ENCODE results near the gene ARL16. TPM values are rescaled to one million over a fixed set of nuclear protein-coding genes. Genes with fewer than 3 reads are reported as not detected.

Gene ARL16
- total and polyA plus RNA-seq, 2 of the 8 experiments (the other 6 are each of a cell fraction or from before 2014, with no cell fraction given): 37.0 to 60.8 TPM

DNA sequence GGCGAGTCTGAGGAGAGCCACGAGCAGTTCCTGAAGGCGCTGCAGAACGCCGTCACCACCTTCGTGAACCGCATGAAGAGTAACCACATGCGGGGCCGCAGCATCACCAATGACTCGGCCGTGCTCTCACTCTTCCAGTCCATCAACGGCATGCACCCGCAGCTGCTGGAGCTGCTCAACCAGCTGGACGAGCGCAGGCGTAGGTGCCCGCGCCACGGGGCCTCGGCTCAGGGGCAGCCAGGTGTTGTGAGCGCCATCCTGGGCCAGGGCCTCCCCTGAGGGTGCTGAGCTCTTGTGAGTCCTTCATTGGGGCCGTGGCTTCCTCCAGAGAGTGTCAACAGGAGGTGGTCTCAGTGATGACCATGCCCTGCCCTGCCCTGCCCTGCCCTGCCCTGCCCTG lies 12.2 kb upstream of the ARL16 start (continued):
- no peak for TF ChIP-seq JUN (IDR thresholded peaks at IDR 0.05; ENCODE audit: low read depth, low read length)
- TF ChIP-seq, protein P1, sequence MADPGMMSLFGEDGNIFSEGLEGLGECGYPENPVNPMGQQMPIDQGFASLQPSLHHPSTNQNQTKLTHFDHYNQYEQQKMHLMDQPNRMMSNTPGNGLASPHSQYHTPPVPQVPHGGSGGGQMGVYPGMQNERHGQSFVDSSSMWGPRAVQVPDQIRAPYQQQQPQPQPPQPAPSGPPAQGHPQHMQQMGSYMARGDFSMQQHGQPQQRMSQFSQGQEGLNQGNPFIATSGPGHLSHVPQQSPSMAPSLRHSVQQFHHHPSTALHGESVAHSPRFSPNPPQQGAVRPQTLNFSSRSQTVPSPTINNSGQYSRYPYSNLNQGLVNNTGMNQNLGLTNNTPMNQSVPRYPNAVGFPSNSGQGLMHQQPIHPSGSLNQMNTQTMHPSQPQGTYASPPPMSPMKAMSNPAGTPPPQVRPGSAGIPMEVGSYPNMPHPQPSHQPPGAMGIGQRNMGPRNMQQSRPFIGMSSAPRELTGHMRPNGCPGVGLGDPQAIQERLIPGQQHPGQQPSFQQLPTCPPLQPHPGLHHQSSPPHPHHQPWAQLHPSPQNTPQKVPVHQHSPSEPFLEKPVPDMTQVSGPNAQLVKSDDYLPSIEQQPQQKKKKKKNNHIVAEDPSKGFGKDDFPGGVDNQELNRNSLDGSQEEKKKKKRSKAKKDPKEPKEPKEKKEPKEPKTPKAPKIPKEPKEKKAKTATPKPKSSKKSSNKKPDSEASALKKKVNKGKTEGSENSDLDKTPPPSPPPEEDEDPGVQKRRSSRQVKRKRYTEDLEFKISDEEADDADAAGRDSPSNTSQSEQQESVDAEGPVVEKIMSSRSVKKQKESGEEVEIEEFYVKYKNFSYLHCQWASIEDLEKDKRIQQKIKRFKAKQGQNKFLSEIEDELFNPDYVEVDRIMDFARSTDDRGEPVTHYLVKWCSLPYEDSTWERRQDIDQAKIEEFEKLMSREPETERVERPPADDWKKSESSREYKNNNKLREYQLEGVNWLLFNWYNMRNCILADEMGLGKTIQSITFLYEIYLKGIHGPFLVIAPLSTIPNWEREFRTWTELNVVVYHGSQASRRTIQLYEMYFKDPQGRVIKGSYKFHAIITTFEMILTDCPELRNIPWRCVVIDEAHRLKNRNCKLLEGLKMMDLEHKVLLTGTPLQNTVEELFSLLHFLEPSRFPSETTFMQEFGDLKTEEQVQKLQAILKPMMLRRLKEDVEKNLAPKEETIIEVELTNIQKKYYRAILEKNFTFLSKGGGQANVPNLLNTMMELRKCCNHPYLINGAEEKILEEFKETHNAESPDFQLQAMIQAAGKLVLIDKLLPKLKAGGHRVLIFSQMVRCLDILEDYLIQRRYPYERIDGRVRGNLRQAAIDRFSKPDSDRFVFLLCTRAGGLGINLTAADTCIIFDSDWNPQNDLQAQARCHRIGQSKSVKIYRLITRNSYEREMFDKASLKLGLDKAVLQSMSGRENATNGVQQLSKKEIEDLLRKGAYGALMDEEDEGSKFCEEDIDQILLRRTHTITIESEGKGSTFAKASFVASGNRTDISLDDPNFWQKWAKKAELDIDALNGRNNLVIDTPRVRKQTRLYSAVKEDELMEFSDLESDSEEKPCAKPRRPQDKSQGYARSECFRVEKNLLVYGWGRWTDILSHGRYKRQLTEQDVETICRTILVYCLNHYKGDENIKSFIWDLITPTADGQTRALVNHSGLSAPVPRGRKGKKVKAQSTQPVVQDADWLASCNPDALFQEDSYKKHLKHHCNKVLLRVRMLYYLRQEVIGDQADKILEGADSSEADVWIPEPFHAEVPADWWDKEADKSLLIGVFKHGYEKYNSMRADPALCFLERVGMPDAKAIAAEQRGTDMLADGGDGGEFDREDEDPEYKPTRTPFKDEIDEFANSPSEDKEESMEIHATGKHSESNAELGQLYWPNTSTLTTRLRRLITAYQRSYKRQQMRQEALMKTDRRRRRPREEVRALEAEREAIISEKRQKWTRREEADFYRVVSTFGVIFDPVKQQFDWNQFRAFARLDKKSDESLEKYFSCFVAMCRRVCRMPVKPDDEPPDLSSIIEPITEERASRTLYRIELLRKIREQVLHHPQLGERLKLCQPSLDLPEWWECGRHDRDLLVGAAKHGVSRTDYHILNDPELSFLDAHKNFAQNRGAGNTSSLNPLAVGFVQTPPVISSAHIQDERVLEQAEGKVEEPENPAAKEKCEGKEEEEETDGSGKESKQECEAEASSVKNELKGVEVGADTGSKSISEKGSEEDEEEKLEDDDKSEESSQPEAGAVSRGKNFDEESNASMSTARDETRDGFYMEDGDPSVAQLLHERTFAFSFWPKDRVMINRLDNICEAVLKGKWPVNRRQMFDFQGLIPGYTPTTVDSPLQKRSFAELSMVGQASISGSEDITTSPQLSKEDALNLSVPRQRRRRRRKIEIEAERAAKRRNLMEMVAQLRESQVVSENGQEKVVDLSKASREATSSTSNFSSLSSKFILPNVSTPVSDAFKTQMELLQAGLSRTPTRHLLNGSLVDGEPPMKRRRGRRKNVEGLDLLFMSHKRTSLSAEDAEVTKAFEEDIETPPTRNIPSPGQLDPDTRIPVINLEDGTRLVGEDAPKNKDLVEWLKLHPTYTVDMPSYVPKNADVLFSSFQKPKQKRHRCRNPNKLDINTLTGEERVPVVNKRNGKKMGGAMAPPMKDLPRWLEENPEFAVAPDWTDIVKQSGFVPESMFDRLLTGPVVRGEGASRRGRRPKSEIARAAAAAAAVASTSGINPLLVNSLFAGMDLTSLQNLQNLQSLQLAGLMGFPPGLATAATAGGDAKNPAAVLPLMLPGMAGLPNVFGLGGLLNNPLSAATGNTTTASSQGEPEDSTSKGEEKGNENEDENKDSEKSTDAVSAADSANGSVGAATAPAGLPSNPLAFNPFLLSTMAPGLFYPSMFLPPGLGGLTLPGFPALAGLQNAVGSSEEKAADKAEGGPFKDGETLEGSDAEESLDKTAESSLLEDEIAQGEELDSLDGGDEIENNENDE (IDR thresholded peaks at IDR 0.05; ENCODE audit: insufficient replicate concordance, low read length): no peak
- TF ChIP-seq HDAC6 (IDR thresholded peaks at IDR 0.05; ENCODE audit: low read depth, low read length): no peak
- TF ChIP-seq RBBP5 (IDR thresholded peaks at IDR 0.05; ENCODE audit: borderline replicate concordance, low read depth, low read length): no peak
- no peak for TF ChIP-seq POU5F1 (IDR thresholded peaks at IDR 0.05; ENCODE audit: low read depth, low read length)
- no peak for TF ChIP-seq ASH2L (IDR thresholded peaks at IDR 0.05; ENCODE audit: low read length)
- no peak for TF ChIP-seq SUZ12 (IDR thresholded peaks at IDR 0.05; ENCODE audit: low read length)
